Uterus (tissue), 2 donors: ENCODE results near the gene DPP8.

ENCODE experiments used
- CTCF ChIP-seq, 4 experiments: fragments of 200-600 bp in 2 of 4; fragments of 450-650 bp in 2 of 4; sonication (generic) in 2 of 4; IDR thresholded peaks; one replicate each; pipeline ENCODE4 v1.5.1; 2016 to 2019; ENCODE audit warnings: antibody characterized with exemption in 4 of 4, mild to moderate bottlenecking in 2 of 4, moderate library complexity in 1 of 4
- POLR2A ChIP-seq, 2 donors: fragments of 450-650 bp; IDR thresholded peaks; one replicate each; pipeline ENCODE4 v1.6.1; 2016; ENCODE audit warnings: antibody characterized with exemption in 2 of 2, mild to moderate bottlenecking in 1 of 2, moderate library complexity in 1 of 2

GRCh38 chr15:65518633-65519285 is 1.3 kb upstream of the DPP8 start:
- no peak for TF ChIP-seq CTCF (IDR thresholded peaks at IDR 0.05)
- no peak for TF ChIP-seq POLR2A (IDR thresholded peaks at IDR 0.05)
